ENCODE data around the gene SRGAP2.
"Not testable (repeated sequence)": the region's sequence is repeated elsewhere in the genome, so short reads cannot be mapped to it uniquely, and the experiment has no call there.

SRGAP2 gene

GRCh38 chr1:206203364-206204158 lies at the start of gene SRGAP2:
Gene SRGAP2, plus strand, starts transcription at chr1:206203541. Its CDS starts 2,430 bp downstream, at chr1:206205971.
- DNase-seq (ENCODE audit: low read depth in 2 of 3, low spot score in 1 of 3), result peak; percentile 15 to 47 (median 31)

- DNase-seq (ENCODE audit: low read depth in 2 of 3, low spot score in 1 of 3), result not testable (repeated sequence)
Observed at GRCh38 chr1:206167350-206168029, 35.9 kb upstream of the SRGAP2 start.

- not testable (repeated sequence) for DNase-seq (ENCODE audit: low read depth in 2 of 3, low spot score in 1 of 3)
Observed at GRCh38 chr1:206169794-206170193, 33.5 kb upstream of the SRGAP2 start.

- not testable (repeated sequence) for DNase-seq (ENCODE audit: low read depth in 2 of 3, low spot score in 1 of 3)
Observed at GRCh38 chr1:206173110-206173719, 30.1 kb upstream of the SRGAP2 start.

DNA sequence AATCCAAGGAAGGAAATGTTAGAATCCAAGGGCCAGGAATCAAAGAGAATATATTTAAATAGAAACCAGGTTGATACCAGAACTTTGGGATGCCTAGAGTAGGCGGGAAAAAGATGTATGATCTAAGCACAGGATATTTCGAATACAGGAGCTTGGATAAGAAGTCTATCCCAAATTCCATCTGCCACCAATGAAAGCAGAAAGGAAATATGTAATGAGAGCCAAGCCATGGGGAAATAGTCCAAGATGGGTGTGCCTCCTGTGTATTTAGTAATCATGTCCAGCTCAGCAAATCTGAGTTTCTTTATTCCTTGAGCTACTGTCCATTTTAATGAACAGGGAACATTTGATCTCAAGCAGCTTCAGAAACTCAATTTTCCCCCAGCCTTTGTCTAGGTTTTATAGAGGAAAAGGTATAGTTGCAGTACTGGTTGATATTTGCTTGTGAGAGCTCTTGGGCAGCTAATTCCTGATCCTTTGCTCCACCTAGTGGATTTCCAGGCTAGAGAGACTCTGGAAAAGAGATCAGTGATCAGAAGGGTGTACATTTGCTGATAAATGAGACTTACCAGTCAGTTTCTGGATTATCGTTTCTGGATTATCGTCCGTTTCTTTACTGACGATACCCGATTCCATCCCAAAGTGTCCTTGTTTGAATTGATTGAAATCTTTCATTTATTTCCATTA lies 29.0 kb upstream of the SRGAP2 start:
- DNase-seq (ENCODE audit: low read depth in 2 of 3, low spot score in 1 of 3), result not testable (repeated sequence)

- not testable (repeated sequence) for DNase-seq (ENCODE audit: low read depth in 2 of 3, low spot score in 1 of 3)
Observed at GRCh38 chr1:206175459-206176113, 27.8 kb upstream of the SRGAP2 start.

DNA sequence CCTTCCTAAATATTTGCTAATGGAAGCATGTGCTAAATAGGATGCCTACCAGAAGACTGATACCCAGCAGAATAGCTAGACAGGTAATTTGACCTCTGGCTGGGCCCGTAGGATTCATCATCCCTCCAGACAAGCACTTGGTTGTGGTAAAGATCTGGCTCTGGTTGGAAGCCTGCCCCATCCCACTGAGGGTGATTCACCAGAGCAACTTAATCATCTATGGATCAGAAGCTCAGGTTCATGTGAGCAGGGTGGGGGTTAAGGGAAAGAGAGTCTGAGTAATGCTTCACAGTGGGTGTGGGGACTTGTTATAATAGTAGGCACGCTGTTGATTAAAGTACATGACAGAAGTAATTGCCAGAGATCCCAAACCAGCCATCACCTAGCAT lies 27.2 kb upstream of the SRGAP2 start:
- peak in 1 of 3 donors; percentile 13 for DNase-seq (ENCODE audit: low read depth in 2 of 3, low spot score in 1 of 3)

DNA sequence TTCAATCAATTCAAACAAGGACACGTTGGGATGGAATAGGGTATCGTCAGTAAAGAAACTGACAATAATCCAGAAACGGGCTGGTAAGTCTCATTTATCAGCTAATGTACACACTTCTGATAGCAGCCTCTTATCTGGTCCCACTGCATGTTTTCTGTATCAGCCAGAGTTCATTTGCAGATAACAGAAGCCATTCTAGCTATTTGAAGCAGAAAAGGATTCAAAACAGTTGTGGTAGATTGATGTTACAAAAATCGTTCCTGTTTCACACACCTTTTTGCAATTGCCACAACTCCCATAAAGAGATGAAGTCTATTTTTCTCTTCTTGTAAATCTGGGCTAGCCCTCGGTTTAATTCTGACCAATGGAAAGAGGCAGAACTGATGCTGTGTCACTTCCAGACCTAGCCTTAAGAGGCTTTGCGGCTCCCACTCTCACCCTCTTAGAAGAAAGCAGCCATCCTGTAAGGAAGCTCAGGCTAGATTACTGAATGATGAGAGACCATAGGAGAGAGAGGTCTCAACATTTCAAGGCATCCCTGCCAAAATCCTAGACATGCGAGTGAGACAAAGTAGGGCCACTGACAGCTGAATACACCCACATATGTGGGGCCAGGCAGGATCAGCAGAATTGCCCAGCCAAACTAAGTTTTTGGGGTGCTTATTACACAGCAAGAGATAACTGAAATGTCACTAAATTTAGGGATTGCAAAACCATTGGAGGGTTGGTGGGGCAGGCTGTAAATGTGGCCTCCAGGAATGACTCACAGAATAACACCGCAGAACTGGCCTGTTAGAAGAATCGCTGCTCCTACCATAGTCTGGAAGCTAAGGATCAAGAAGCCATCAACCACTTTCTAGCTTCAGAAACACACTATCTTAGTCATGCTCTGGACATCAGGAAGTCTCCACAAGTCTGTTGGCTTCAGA lies 25.0 kb upstream of the SRGAP2 start:
- not testable (repeated sequence) for DNase-seq (ENCODE audit: low read depth in 2 of 3, low spot score in 1 of 3)

GRCh38 chr1:206179666-206180065 lies 23.7 kb upstream of the SRGAP2 start:
- not testable (repeated sequence) for DNase-seq (ENCODE audit: low read depth in 2 of 3, low spot score in 1 of 3)

DNA sequence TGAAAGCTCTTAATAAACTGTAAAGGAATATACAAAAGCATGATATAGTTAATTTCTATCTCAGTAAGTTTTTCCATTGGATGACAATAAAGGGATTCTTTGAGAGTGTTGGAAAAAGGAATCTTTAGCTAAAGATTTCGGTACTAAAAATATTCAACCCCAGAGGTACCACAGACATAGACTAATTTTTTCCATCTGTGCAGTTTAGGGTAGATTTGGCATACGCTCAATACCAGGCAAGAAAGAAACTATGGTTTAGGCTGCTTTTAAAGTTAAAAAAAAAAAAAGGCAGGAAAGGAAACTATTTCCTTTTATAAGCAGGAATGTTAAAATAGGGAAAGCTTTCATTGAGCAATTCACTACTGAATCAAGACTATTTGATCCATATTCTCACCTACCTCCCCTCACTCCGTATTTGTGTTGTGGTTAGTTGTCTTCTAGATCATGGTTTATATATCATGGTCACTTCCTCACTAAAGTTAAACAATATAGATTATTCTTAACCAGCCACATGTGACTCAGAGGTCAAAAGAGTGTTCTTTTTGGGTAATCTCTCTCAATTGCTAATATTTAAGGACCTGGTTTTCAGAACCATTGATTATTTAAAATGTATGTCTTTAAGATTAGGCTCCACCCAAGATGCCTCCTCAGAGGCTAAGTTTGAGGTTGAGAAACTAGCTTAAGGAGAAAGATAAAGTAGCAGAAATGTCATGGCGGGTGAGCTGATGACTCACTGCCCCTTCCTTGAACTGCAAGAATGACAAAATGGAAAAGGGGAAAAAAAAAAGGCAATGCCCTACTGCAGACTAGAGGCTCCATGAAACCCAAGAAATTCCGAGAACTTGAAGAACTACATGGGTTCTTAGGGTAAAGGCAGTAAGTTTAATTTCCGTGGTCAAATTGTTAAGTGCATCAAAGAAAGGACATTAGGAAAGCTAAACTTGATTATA lies 20.7 kb upstream of the SRGAP2 start:
- DNase-seq (ENCODE audit: low read depth in 2 of 3, low spot score in 1 of 3), result not testable (repeated sequence)

GRCh38 chr1:206183788-206184187 lies 19.6 kb upstream of the SRGAP2 start:
- DNase-seq (ENCODE audit: low read depth in 2 of 3, low spot score in 1 of 3), result not testable (repeated sequence)

- not testable (repeated sequence) for DNase-seq (ENCODE audit: low read depth in 2 of 3, low spot score in 1 of 3)
Observed at GRCh38 chr1:206185778-206186177, 17.6 kb upstream of the SRGAP2 start.

DNA sequence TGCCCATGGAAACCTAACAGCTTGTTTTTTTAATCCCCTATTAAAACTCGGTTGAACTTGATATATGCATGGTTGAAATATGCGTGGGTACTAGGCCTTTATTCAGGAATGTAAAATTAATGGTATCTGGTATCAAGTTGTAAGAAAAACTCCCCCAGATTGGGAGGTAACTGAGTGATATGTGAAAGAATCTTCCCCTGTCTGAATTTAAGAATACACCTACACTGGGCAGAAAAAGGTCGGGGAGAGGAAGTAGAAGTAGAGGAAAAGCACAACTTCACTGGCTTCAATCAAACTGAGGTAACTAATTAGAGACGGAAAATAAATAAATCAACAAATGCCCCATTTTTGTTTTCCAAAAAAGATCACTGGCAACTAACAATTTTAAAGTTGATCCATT lies 16.5 kb upstream of the SRGAP2 start:
- not testable (repeated sequence) for DNase-seq (ENCODE audit: low read depth in 2 of 3, low spot score in 1 of 3)

DNA sequence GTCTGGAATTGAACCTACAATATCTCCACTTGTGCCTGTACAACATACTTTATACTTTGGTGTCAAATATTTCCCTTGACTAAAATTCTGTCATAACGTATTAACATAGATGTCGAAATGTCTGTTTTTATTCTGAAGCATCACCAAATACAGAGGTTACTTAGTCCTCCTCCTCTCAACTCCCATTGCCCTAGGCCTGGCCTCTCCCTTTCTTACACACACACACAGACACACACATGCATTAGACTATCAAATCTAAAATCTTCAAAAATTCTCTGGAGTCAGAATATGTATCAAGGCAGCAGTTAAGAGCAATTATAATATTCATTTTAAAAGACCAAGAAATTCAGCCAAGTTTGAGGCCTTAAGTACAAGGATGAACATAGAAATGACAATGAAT lies 8.2 kb upstream of the SRGAP2 start:
- not testable (repeated sequence) for DNase-seq (ENCODE audit: low read depth in 2 of 3, low spot score in 1 of 3)

- DNase-seq (ENCODE audit: low read depth in 2 of 3, low spot score in 1 of 3), result not testable (repeated sequence)
Observed at GRCh38 chr1:206196748-206197424, 6.5 kb upstream of the SRGAP2 start.

DNA sequence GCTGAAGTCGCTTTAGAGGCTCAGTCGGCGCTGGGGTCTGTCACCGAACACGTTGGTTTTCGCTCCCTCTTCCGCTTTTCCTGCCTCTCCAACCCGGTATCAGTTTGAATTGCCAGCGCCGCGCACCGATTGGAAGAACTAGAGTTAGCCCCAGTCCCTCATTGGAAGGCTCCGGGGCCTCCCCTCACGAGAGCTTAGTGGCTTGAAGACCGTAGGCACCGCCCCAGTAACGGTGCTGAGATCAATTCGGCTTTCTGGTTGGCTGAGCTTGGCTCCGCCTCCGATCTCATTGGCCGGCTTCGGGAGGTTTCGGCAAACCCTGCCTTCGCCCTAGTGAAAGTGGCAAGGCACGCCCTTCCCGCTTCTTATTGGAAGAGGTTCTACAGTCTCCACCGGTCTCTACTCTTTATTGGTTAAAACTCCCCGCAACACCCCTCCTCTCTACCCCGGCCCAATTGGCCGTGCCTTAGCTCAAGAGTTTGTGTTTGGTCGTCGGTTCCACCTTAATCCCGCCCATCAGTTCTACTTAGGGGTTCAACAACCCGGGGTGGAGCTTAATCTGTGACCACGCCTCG lies 465 bp upstream of the SRGAP2 start, which contains the start of gene FAM72A:
Gene FAM72A, minus strand, starts transcription at position 51 of the 575 bp plus-strand sequence. CDS start 814 bp downstream, outside the sequence.
- DNase-seq (ENCODE audit: low read depth in 2 of 3, low spot score in 1 of 3), result peak; percentile 91 to 96 (median 91)

- DNase-seq (ENCODE audit: low read depth in 2 of 3, low spot score in 1 of 3), result not testable (repeated sequence)
Observed at GRCh38 chr1:206204159-206204511, 794 bp downstream of the SRGAP2 start.

Data from stimulated activated CD4-positive, alpha-beta T cell treated with anti-CD3 and anti-CD28 coated beads, Interleukin-12 subunit alpha, Interleukin-12 subunit beta, amount 100 ng/mL, for 48 hours (primary cell).